ENCODE measurements around the gene MACROD2.

- TF ChIP-seq CTCF (IDR thresholded peaks at IDR 0.05; ENCODE audit: insufficient read depth, low read length, poor library complexity, severe bottlenecking) (no peak), EZH2phosphoT487 (conservative IDR thresholded peaks at IDR 0.05; ENCODE audit: low read length) (no peak)
Observed at GRCh38 chr20:13984211-13984610, 11.1 kb upstream of the MACROD2 start.
